Dendritic cell treated with granulocyte-macrophage colony-stimulating factor and Interleukin-4, amounts not matched to agents 40 ng/mL and 50 ng/mL, for 4 days (primary cell): ENCODE results near the gene PNCK.

ENCODE experiments used
- H3K27ac Mint-ChIP-seq: one replicate; pipeline ENCODE4 v1.8.0; 2022; ENCODE audit warnings: mild to moderate bottlenecking, mixed read lengths
- H3K27me3 Mint-ChIP-seq: one replicate; pipeline ENCODE4 v1.8.0; 2022; ENCODE audit warnings: mild to moderate bottlenecking, mixed read lengths
- H3K36me3 Mint-ChIP-seq: one replicate; pipeline ENCODE4 v1.8.0; 2022; ENCODE audit warnings: low read depth, mixed read lengths
- H3K4me1 Mint-ChIP-seq: one replicate; pipeline ENCODE4 v1.8.0; 2022; ENCODE audit warnings: low read depth, mixed read lengths
- H3K4me3 Mint-ChIP-seq: one replicate; pipeline ENCODE4 v1.8.0; 2022; ENCODE audit warnings: mild to moderate bottlenecking, moderate library complexity, mixed read lengths
- H3K9me3 Mint-ChIP-seq: one replicate; pipeline ENCODE4 v1.8.0; 2022; ENCODE audit warnings: mixed read lengths
- intact Hi-C: fragments of 100-400 bp; cut with micrococcal nuclease; formaldehyde crosslinking; loops from one replicate; pipeline ENCODE4 v1.15.0; 2022

Gene PNCK

GRCh38 chrX:153648358-153649177 is 25.0 kb downstream of the PNCK start:
- Mint-ChIP-seq H3K27me3 (peaks cover 56% of the 10 kb centered on the region), H3K4me1 (peaks cover 4% of the 10 kb centered on the region), H3K9me3 (no peaks in the 10 kb centered on the region), H3K4me3 (no peak overlapping the region), H3K36me3 (no peaks in the 10 kb centered on the region), H3K27ac (no peak overlapping the region)
- intact Hi-C loops: loop anchor here (5.0 kb wide), 1 partner anchor 96 kb away; no protein-coding TSS in a partner anchor

GRCh38 chrX:153647461-153648357 is 25.9 kb downstream of the PNCK start:
- H3K9me3 Mint-ChIP-seq: no peaks in the 10 kb centered on the region
- peaks cover 7% of the 10 kb centered on the region for H3K4me1 Mint-ChIP-seq
- peak overlapping the region; percentile 44 for H3K4me3 Mint-ChIP-seq
- no peaks in the 10 kb centered on the region for H3K36me3 Mint-ChIP-seq
- H3K27ac Mint-ChIP-seq: no peak overlapping the region
- H3K27me3 Mint-ChIP-seq: peaks cover 63% of the 10 kb centered on the region
- intact Hi-C loops: loop anchor here (5.0 kb wide), 1 partner anchor 95 kb away; no protein-coding TSS in a partner anchor

- Mint-ChIP-seq H3K4me1 (peaks cover 7% of the 10 kb centered on the region), H3K4me3 (peak within 1 kb of the TSS; percentile 44), H3K36me3 (no peaks in the 10 kb centered on the region), H3K27ac (no peak within 1 kb of the TSS), H3K9me3 (no peaks in the 10 kb centered on the region), H3K27me3 (peaks cover 62% of the 10 kb centered on the region)
- intact Hi-C loops: loop anchor here (5.0 kb wide), 1 partner anchor 94 kb away; no protein-coding TSS in a partner anchor
Measured at GRCh38 chrX:153646620-153647373, 26.8 kb downstream of the PNCK start, which contains the start of gene DUSP9. Gene DUSP9 (plus strand): TSS chrX:153647203. CDS start chrX:153647954, 751 bp downstream.

- Mint-ChIP-seq H3K9me3 (no peaks in the 10 kb centered on the region), H3K36me3 (no peaks in the 10 kb centered on the region), H3K27ac (no peak overlapping the region), H3K4me3 (no peak overlapping the region), H3K27me3 (peaks cover 70% of the 10 kb centered on the region), H3K4me1 (peaks cover 13% of the 10 kb centered on the region)
- intact Hi-C loops: loop anchor here (5.0 kb wide), 1 partner anchor 94 kb away; no protein-coding TSS in a partner anchor
Measured at GRCh38 chrX:153645921-153646488, 27.6 kb downstream of the PNCK start.

GRCh38 chrX:153645151-153645550 is 28.5 kb downstream of the PNCK start:
- no peaks in the 10 kb centered on the region for H3K36me3 Mint-ChIP-seq
- H3K4me3 Mint-ChIP-seq: no peak overlapping the region
- H3K4me1 Mint-ChIP-seq: peaks cover 13% of the 10 kb centered on the region
- H3K27me3 Mint-ChIP-seq: peaks cover 78% of the 10 kb centered on the region
- intact Hi-C loops: loop anchor here (5.0 kb wide), 1 partner anchor 93 kb away; no protein-coding TSS in a partner anchor
- no peaks in the 10 kb centered on the region for H3K9me3 Mint-ChIP-seq
- no peak overlapping the region for H3K27ac Mint-ChIP-seq

- intact Hi-C loops: loop anchor here (5.0 kb wide), 1 partner anchor 92 kb away; no protein-coding TSS in a partner anchor
- Mint-ChIP-seq H3K4me3 (no peak overlapping the region), H3K36me3 (no peaks in the 10 kb centered on the region), H3K4me1 (peaks cover 13% of the 10 kb centered on the region), H3K9me3 (no peaks in the 10 kb centered on the region), H3K27me3 (peaks cover 81% of the 10 kb centered on the region), H3K27ac (no peak overlapping the region)
Measured at GRCh38 chrX:153644356-153645125, 29.1 kb downstream of the PNCK start.

GRCh38 chrX:153643431-153644351 is 29.9 kb downstream of the PNCK start:
- intact Hi-C loops: no loop called here
- H3K36me3 Mint-ChIP-seq: no peaks in the 10 kb centered on the region

GRCh38 chrX:153642655-153643430 is 30.8 kb downstream of the PNCK start:
- Mint-ChIP-seq H3K9me3 (no peaks in the 10 kb centered on the region), H3K27ac (no peak overlapping the region), H3K4me3 (peak overlapping the region; percentile 37), H3K4me1 (peaks cover 13% of the 10 kb centered on the region), H3K36me3 (no peaks in the 10 kb centered on the region), H3K27me3 (peaks cover 77% of the 10 kb centered on the region)
- intact Hi-C loops: no loop called here

More at GRCh38 chrX:153643431-153644351, 29.9 kb downstream of the PNCK start:
- Mint-ChIP-seq H3K27me3 (peaks cover 83% of the 10 kb centered on the region), H3K27ac (no peak overlapping the region), H3K4me1 (peaks cover 13% of the 10 kb centered on the region), H3K9me3 (no peaks in the 10 kb centered on the region), H3K4me3 (peak overlapping the region; percentile 42)

GRCh38 chrX:153642051-153642654 is 31.5 kb downstream of the PNCK start:
- peaks cover 13% of the 10 kb centered on the region for H3K4me1 Mint-ChIP-seq
- no peak overlapping the region for H3K27ac Mint-ChIP-seq
- H3K9me3 Mint-ChIP-seq: no peaks in the 10 kb centered on the region
- no peaks in the 10 kb centered on the region for H3K36me3 Mint-ChIP-seq
- intact Hi-C loops: no loop called here
- no peak overlapping the region for H3K4me3 Mint-ChIP-seq
- peaks cover 74% of the 10 kb centered on the region for H3K27me3 Mint-ChIP-seq

- H3K4me3 Mint-ChIP-seq: no peak overlapping the region
- no peaks in the 10 kb centered on the region for H3K9me3 Mint-ChIP-seq
- H3K4me1 Mint-ChIP-seq: peaks cover 13% of the 10 kb centered on the region
- H3K27ac Mint-ChIP-seq: no peak overlapping the region
- H3K27me3 Mint-ChIP-seq: peaks cover 77% of the 10 kb centered on the region
- intact Hi-C loops: no loop called here
- no peaks in the 10 kb centered on the region for H3K36me3 Mint-ChIP-seq
Measured at GRCh38 chrX:153641627-153642026, 32.0 kb downstream of the PNCK start.
